ENCODE measurements around the gene MEGF9.

DNA sequence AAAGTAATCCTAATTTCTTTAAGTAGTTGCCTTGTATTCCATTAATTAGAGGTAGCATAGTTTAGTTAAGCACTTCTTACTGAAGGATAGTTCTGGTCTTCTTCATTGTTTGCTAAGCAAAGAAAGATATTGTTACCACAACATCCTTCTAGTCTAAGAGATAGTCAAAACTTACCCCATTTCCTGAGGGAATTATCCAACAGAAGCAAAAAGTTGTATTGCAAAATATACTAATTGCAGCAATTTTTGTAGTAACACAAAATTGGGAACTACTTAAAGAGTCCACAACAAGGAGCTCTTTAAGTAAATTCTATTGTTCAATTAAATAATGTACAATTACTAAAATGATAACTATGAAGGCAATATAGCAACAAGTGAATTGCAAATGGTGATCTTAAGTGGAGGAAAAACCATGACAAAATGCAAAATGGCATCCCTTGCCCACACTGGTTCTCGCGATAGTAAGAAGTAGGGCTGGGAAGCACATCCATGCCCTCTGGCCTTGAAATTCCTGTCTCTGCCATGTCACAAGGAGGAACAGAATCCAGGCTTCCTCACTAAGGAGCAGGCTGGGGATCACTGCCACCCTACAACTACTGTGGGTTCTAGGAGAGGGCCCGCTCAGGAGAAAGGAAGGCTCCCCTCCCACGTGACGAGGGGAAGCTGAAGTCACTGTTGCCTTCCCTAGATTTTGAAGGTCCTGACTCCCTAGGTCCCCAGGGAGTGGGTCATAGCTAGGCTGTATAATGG, 23.3 kb upstream of the MEGF9 start:
- TF ChIP-seq, protein P1, sequence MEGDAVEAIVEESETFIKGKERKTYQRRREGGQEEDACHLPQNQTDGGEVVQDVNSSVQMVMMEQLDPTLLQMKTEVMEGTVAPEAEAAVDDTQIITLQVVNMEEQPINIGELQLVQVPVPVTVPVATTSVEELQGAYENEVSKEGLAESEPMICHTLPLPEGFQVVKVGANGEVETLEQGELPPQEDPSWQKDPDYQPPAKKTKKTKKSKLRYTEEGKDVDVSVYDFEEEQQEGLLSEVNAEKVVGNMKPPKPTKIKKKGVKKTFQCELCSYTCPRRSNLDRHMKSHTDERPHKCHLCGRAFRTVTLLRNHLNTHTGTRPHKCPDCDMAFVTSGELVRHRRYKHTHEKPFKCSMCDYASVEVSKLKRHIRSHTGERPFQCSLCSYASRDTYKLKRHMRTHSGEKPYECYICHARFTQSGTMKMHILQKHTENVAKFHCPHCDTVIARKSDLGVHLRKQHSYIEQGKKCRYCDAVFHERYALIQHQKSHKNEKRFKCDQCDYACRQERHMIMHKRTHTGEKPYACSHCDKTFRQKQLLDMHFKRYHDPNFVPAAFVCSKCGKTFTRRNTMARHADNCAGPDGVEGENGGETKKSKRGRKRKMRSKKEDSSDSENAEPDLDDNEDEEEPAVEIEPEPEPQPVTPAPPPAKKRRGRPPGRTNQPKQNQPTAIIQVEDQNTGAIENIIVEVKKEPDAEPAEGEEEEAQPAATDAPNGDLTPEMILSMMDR (IDR thresholded peaks at IDR 0.05; ENCODE audit: low read length): no peak
- no peak for TF ChIP-seq EZH2 (IDR thresholded peaks at IDR 0.05; ENCODE audit: borderline replicate concordance, low read length)

Data from OCI-LY1 (cell line).